IMR-90 (cell line): ENCODE data around the gene GRIN2D.

Experiments
- POLR2A ChIP-seq: IDR thresholded peaks from 2 replicates; pipeline ENCODE4 v1.6.1; 2012; ENCODE audit warnings: mild to moderate bottlenecking, low read depth, low read length
- RAD21 ChIP-seq: IDR thresholded peaks from 2 replicates; pipeline ENCODE4 v1.6.1; 2012; ENCODE audit warnings: low read length, improper control_type of control experiment
- RCOR1 ChIP-seq: IDR thresholded peaks from 2 replicates; pipeline ENCODE4 v1.6.1; 2012; ENCODE audit warnings: mild to moderate bottlenecking, low read length, improper control_type of control experiment; ENCODE audit not compliant: insufficient replicate concordance
- RFX5 ChIP-seq: IDR thresholded peaks from 2 replicates; pipeline ENCODE4 v1.8.0; 2012; ENCODE audit warnings: low read depth, mild to moderate bottlenecking, low read length, moderate library complexity
- USF2 ChIP-seq: fragments of 150-350 bp; IDR thresholded peaks from 2 replicates; pipeline ENCODE4 v1.6.1; 2017; ENCODE audit warnings: mild to moderate bottlenecking, antibody characterized with exemption, low read length, low read depth
- TF ChIP-seq, protein P1 (sequence below): conservative IDR thresholded peaks from 2 replicates; pipeline ENCODE4 v1.5.1; 2012; ENCODE audit warnings: mild to moderate bottlenecking, low read depth, low read length, improper control_type of control experiment

GRCh38 chr19:48415395-48415794 lies 21.9 kb downstream of the GRIN2D start:
- TF ChIP-seq, protein P1, sequence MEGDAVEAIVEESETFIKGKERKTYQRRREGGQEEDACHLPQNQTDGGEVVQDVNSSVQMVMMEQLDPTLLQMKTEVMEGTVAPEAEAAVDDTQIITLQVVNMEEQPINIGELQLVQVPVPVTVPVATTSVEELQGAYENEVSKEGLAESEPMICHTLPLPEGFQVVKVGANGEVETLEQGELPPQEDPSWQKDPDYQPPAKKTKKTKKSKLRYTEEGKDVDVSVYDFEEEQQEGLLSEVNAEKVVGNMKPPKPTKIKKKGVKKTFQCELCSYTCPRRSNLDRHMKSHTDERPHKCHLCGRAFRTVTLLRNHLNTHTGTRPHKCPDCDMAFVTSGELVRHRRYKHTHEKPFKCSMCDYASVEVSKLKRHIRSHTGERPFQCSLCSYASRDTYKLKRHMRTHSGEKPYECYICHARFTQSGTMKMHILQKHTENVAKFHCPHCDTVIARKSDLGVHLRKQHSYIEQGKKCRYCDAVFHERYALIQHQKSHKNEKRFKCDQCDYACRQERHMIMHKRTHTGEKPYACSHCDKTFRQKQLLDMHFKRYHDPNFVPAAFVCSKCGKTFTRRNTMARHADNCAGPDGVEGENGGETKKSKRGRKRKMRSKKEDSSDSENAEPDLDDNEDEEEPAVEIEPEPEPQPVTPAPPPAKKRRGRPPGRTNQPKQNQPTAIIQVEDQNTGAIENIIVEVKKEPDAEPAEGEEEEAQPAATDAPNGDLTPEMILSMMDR, result no peak
- no peak for TF ChIP-seq RFX5
- TF ChIP-seq RCOR1, result no peak
- no peak for TF ChIP-seq RAD21
- no peak for TF ChIP-seq POLR2A
- TF ChIP-seq USF2, result no peak
